Osteocyte (in vitro differentiated cells): ENCODE measurements around the gene BBS2. TPM values are rescaled to one million over a fixed set of nuclear protein-coding genes. Genes with fewer than 3 reads are reported as not detected.
A peak's percentile ranks its signal among the peaks of the same experiment; 100 is the strongest.

Experiments
- DNase-seq: peaks from one replicate; pipeline ENCODE4 v3.0.0; 2021; ENCODE audit warnings: mixed read lengths; ENCODE audit not compliant: unreplicated experiment; ENCODE audit errors: extremely low spot score
- H3K27ac Mint-ChIP-seq: one replicate; pipeline ENCODE4 v1.8.0; 2021; ENCODE audit warnings: mild to moderate bottlenecking, mixed read lengths; ENCODE audit not compliant: unreplicated experiment
- H3K27me3 Mint-ChIP-seq: one replicate; pipeline ENCODE4 v1.8.0; 2021; ENCODE audit warnings: mixed read lengths; ENCODE audit not compliant: unreplicated experiment
- H3K36me3 Mint-ChIP-seq: one replicate; pipeline ENCODE4 v1.8.0; 2021; ENCODE audit warnings: mixed read lengths; ENCODE audit not compliant: unreplicated experiment
- H3K4me1 Mint-ChIP-seq: one replicate; pipeline ENCODE4 v1.8.0; 2021; ENCODE audit warnings: mixed read lengths; ENCODE audit not compliant: unreplicated experiment
- H3K4me3 Mint-ChIP-seq: one replicate; pipeline ENCODE4 v1.8.0; 2021; ENCODE audit warnings: mild to moderate bottlenecking, moderate library complexity, mixed read lengths; ENCODE audit not compliant: unreplicated experiment
- H3K9me3 Mint-ChIP-seq: one replicate; pipeline ENCODE4 v1.8.0; 2021; ENCODE audit warnings: mixed read lengths; ENCODE audit not compliant: unreplicated experiment
- total RNA-seq: library from RNA; stranded (reverse); gene quantifications from 2 replicates; pipeline ENCODE4 v1.2.1, GENCODE V29; 2021
- TF ChIP-seq, protein P1 (sequence below): fragments of 200-600 bp; sonication (generic); IDR thresholded peaks from 2 replicates; pipeline ENCODE4 v1.5.0; 2021; ENCODE audit warnings: antibody characterized with exemption, mild to moderate bottlenecking, moderate library complexity

Gene BBS2
- total RNA-seq, 1 donor from 2014 or later, result 58.7 TPM

DNA sequence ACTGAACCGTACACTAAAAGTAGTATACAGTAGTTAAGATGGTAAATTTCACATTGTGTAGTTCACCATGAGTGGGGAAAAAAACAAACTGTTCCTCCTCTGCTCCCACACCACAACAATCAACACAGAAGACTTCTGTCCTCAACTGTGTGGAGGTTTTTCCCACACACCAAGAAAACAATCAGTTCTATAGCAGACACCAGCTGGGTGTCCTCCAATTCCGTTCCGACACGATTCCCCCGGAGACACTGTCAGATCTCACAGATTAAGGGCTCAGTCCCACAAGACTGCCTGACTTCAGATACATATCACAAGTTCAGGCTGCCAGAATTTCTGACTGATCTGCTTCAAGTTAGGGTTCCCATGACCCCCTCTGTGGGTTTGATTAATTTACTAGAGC, 31.8 kb downstream of the BBS2 start:
- TF ChIP-seq, protein P1, sequence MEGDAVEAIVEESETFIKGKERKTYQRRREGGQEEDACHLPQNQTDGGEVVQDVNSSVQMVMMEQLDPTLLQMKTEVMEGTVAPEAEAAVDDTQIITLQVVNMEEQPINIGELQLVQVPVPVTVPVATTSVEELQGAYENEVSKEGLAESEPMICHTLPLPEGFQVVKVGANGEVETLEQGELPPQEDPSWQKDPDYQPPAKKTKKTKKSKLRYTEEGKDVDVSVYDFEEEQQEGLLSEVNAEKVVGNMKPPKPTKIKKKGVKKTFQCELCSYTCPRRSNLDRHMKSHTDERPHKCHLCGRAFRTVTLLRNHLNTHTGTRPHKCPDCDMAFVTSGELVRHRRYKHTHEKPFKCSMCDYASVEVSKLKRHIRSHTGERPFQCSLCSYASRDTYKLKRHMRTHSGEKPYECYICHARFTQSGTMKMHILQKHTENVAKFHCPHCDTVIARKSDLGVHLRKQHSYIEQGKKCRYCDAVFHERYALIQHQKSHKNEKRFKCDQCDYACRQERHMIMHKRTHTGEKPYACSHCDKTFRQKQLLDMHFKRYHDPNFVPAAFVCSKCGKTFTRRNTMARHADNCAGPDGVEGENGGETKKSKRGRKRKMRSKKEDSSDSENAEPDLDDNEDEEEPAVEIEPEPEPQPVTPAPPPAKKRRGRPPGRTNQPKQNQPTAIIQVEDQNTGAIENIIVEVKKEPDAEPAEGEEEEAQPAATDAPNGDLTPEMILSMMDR, result no peak
- no peaks in the 10 kb centered on the region for H3K9me3 Mint-ChIP-seq
- DNase-seq, result no peak
- H3K27me3 Mint-ChIP-seq, result no peaks in the 10 kb centered on the region
- H3K36me3 Mint-ChIP-seq, result peaks cover 38% of the 10 kb centered on the region
- no peaks in the 10 kb centered on the region for H3K4me1 Mint-ChIP-seq
- H3K27ac Mint-ChIP-seq, result no peak overlapping the region
- H3K4me3 Mint-ChIP-seq, result no peak overlapping the region

DNA sequence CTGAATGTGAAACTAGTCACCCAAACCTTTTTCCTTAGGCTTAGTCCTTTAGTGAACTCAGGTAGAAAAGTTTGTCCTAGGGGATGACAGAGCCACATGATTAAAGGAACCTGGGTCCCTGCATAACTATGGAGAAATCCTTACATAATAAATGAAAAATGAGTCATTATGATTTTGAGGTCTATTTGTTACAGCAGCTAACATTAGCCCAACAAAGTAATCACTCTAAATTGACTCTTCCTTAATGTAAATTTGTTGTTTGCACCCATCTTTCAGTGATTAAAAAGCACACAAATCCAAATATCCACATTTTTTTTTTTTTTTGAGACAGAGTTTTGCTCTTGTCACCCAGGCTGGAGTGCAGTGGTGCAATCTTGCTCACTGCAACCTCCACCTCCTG, 36.4 kb downstream of the BBS2 start:
- TF ChIP-seq, protein P1, result no peak
- Mint-ChIP-seq H3K4me1 (peaks cover 9% of the 10 kb centered on the region), H3K9me3 (no peaks in the 10 kb centered on the region), H3K27me3 (no peaks in the 10 kb centered on the region), H3K27ac (no peak overlapping the region), H3K36me3 (peaks cover 48% of the 10 kb centered on the region), H3K4me3 (no peak overlapping the region)
- DNase-seq, result no peak

DNA sequence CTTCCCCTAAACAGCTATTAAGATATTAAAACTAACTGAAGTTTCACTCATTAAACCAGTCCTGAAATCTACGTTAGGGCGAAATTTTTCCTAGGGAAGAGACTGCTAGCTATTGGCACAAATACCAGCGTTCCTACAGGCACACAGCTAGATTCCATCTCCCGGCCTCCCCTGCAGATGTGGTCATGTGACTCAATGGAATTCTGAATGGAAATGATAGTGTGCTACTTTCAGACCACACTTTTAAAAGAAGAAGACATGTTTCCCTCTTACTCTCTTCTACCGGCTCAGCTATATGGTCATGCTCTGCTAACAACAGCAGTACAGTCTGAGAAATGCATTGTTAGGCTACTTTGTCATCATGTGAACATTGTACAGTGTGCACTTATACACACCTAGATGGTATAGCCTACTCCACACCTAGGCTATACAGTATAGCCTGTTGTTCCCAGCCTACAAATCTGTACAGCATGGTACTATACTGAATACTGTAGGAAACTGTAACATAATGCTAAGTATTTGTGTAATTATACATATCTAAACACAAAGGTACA, 37.1 kb downstream of the BBS2 start:
- DNase-seq, result no peak
- TF ChIP-seq, protein P1, result no peak
- H3K27me3 Mint-ChIP-seq, result no peaks in the 10 kb centered on the region
- no peak overlapping the region for H3K27ac Mint-ChIP-seq
- no peak overlapping the region for H3K4me3 Mint-ChIP-seq
- H3K9me3 Mint-ChIP-seq, result no peaks in the 10 kb centered on the region
- peaks cover 9% of the 10 kb centered on the region for H3K4me1 Mint-ChIP-seq
- peaks cover 48% of the 10 kb centered on the region for H3K36me3 Mint-ChIP-seq

DNA sequence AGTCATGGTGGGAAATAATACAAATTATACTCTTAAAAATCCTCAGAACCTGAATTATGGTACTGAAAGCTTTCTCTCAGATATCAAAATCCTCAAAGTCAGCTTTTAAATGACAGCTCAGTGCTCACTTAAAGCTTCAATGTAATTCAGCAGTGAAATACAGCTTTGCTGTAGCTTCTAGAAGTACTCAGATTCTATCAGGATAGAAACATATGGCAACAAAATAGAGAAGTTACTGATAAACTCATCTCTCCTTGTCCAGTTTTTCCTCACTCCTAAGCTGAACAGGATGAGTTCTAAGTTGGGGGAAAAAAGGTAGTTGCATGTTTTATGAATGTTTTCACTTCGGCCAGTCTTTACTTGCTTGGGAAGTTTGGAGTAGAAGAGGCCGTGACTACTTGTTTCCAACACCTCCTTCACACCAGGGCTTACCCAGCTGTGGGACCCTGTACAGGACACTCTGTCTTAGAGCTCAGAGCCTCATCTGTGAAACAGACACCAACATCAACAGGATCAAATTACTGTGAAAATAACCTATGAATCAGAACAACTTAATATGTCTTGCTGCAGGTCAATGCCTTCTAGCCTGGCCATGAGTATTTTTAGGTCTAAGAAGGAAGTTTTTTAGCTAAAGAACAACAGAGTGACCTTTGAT, 38.2 kb downstream of the BBS2 start:
- H3K9me3 Mint-ChIP-seq, result no peaks in the 10 kb centered on the region
- H3K4me3 Mint-ChIP-seq, result no peak overlapping the region
- H3K4me1 Mint-ChIP-seq, result peaks cover 21% of the 10 kb centered on the region
- DNase-seq, result no peak
- H3K27me3 Mint-ChIP-seq, result no peaks in the 10 kb centered on the region
- TF ChIP-seq, protein P1, result no peak
- H3K27ac Mint-ChIP-seq, result peak overlapping the region; percentile 39
- peaks cover 55% of the 10 kb centered on the region for H3K36me3 Mint-ChIP-seq

DNA sequence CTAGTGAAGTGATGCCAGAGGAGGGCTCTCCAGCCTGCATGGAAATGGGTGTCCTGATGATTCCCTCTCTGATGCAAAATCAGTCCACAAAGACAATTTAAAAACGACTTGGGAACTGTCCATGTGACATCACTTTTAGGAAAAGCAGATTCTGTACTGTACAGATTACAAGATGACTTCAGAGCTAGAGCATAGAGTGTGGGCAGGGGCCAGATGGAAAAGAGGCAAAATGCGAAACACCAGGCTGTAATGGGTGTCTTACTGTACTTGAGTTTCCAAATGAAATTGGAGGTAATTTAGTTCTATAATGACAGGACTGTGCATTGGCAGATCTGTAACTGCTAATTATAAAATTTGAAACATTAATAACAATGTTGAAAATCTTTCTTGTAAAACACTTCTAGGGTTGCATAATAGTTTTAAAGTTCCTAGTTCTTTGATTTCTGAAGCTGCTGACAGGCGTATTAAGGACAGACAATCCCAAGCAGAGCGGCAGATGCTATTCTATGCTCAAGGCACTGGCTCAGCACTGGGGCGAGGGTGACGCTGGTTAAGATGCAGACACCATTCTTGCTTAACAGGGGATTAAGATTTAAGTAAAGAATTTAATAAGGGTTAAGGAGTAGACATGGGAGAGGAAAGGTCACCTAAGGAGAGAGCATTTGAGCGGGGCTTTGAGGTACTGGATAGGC, 38.9 kb downstream of the BBS2 start:
- Mint-ChIP-seq H3K36me3 (peaks cover 55% of the 10 kb centered on the region), H3K27me3 (no peaks in the 10 kb centered on the region), H3K27ac (no peak overlapping the region), H3K9me3 (no peaks in the 10 kb centered on the region), H3K4me3 (no peak overlapping the region), H3K4me1 (peaks cover 25% of the 10 kb centered on the region)
- TF ChIP-seq, protein P1, result no peak
- DNase-seq, result no peak
